Measurements from ENCODE around the gene B4GALT5.

The B4GALT5 gene

DNA sequence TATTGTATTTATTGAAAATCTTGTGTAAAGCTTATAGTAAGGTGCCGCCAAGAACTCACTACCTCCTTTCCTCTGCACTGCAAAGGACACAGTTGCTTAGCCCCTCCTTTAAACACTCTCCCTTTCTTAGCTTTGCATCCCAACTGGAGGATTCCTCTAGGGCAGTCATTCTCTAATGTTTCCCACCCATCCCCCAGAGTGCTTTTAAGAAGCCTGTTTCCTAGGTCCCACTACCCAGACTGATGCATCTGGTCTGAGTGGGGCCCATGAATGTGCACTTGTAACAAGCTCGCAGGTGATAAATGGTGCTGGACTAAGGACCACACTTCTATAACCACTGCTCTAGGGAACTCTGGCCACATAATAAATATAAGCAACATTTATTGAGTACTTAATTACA, 55.2 kb downstream of the B4GALT5 start:
- H3K4me1 Mint-ChIP-seq (ENCODE audit: low read depth), result peaks cover 32% of the 10 kb centered on the region
- H3K27ac Mint-ChIP-seq, result no peak overlapping the region
- H3K36me3 Mint-ChIP-seq (ENCODE audit: low read depth), result peaks cover 32% of the 10 kb centered on the region
- no peak overlapping the region for H3K4me3 Mint-ChIP-seq
- no peaks in the 10 kb centered on the region for H3K27me3 Mint-ChIP-seq
- intact Hi-C loops (cut with micrococcal nuclease), result no loop called here
- peaks cover 6% of the 10 kb centered on the region for H3K9me3 Mint-ChIP-seq

DNA sequence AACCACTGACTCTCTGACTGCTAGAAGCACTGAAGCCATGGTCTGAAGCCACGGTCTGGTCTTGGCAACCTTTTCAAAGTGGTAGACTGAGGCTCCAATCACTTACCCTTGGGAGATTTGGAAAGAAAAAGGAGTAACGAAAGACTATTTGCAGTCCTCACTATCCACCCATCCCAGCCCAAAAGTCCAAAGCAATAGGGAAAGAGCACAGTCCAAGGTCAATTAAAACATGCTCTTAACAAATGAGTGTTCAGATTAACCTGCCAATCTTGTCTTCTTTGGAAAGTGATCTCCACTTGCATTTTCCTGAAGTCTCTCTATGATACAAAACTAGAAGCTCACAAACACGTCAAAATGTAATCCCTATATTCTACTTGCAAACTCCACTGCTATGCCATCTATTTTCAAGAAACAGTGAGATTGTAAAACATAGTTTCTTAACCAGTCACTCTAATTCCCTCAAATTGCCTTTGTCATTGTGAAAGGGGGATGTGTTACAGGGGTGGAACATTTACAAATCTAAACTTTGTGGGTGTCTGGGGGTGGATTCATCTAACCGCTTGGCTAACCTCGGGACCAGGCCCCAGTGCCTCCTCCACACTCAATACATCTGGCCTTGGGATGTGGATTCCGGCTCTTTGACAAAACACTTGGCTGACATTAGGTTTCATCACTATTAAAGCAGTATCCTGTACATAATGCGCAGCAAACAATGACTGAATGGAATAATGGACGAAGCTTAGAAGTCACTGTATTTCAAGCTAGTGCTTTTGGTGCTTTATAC, 56.4 kb downstream of the B4GALT5 start:
- H3K27ac Mint-ChIP-seq, result no peak overlapping the region
- H3K4me3 Mint-ChIP-seq, result no peak overlapping the region

GRCh38 chr20:49656304-49656703, 57.4 kb downstream of the B4GALT5 start:
- Mint-ChIP-seq H3K27me3 (no peaks in the 10 kb centered on the region), H3K4me1 (ENCODE audit: low read depth) (peaks cover 14% of the 10 kb centered on the region), H3K9me3 (peaks cover 6% of the 10 kb centered on the region), H3K27ac (peak overlapping the region; percentile 21), H3K4me3 (no peak overlapping the region), H3K36me3 (ENCODE audit: low read depth) (peaks cover 54% of the 10 kb centered on the region)
- intact Hi-C loops (cut with micrococcal nuclease), result no loop called here

More for the DNA sequence above, 56.4 kb downstream of the B4GALT5 start:
- Mint-ChIP-seq H3K4me1 (ENCODE audit: low read depth) (peaks cover 20% of the 10 kb centered on the region), H3K36me3 (ENCODE audit: low read depth) (peaks cover 44% of the 10 kb centered on the region), H3K9me3 (peaks cover 6% of the 10 kb centered on the region), H3K27me3 (no peaks in the 10 kb centered on the region)
- intact Hi-C loops (cut with micrococcal nuclease), result no loop called here

DNA sequence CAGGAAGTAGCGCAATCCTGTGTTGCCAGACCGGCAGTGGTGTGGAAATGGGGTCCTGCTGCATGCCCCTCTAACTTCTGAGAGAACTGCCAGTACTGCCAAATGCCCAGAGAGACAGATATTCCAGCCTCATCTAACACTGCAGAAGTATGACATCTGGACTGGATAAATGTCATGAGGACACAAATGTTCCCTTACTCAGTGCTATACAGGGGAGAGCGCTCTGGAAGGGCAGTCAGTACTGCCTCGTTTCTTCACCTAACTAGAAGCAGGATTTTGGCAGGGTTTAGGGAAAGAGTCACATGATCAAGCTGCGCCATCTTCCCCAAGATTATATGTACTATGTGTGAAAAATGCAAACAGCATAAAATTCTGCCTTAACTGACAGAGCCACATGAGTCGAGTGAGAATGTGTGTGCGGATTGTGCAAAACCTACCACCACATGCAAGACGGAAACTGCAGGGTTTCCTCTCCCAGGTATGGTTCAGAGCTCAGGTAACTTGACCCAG, 59.7 kb downstream of the B4GALT5 start:
- Mint-ChIP-seq H3K27me3 (no peaks in the 10 kb centered on the region), H3K36me3 (ENCODE audit: low read depth) (peaks cover 73% of the 10 kb centered on the region), H3K4me1 (ENCODE audit: low read depth) (peaks cover 14% of the 10 kb centered on the region), H3K27ac (no peak overlapping the region), H3K9me3 (peaks cover 6% of the 10 kb centered on the region), H3K4me3 (no peak overlapping the region)
- intact Hi-C loops (cut with micrococcal nuclease), result no loop called here

- Mint-ChIP-seq H3K9me3 (no peaks in the 10 kb centered on the region), H3K27me3 (no peaks in the 10 kb centered on the region), H3K4me3 (no peak overlapping the region), H3K4me1 (ENCODE audit: low read depth) (no peaks in the 10 kb centered on the region), H3K36me3 (ENCODE audit: low read depth) (peaks cover 95% of the 10 kb centered on the region), H3K27ac (no peak overlapping the region)
- intact Hi-C loops (cut with micrococcal nuclease), result no loop called here
Observed at GRCh38 chr20:49649672-49650071, 64.0 kb downstream of the B4GALT5 start.

DNA sequence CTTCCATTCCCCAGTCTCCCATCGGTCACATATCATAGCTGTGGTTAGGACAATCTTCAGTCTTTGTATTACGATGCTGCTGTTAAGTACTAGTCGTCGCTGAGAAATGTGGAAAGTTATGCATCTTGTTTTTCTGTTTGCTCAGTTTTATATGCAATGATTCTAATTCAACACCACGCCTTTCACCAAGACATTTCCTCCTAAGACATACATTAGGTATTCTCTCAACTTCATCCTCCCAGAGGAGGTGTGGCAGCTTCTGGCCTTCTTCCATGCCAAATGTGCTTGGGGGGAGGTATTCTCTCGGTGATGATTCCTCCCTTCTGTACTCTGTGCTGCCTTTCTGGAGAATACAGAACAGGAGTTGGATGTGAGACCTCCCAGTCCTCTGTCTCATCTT, 66.1 kb downstream of the B4GALT5 start:
- Mint-ChIP-seq H3K9me3 (no peaks in the 10 kb centered on the region), H3K4me1 (ENCODE audit: low read depth) (no peaks in the 10 kb centered on the region), H3K4me3 (no peak overlapping the region), H3K27me3 (no peaks in the 10 kb centered on the region), H3K36me3 (ENCODE audit: low read depth) (peaks cover 91% of the 10 kb centered on the region), H3K27ac (no peak overlapping the region)
- intact Hi-C loops (cut with micrococcal nuclease), result no loop called here

GRCh38 chr20:49646528-49646927, 67.2 kb downstream of the B4GALT5 start:
- H3K4me3 Mint-ChIP-seq, result no peak overlapping the region
- H3K27ac Mint-ChIP-seq, result no peak overlapping the region
- H3K4me1 Mint-ChIP-seq (ENCODE audit: low read depth), result no peaks in the 10 kb centered on the region
- peaks cover 91% of the 10 kb centered on the region for H3K36me3 Mint-ChIP-seq (ENCODE audit: low read depth)
- H3K27me3 Mint-ChIP-seq, result no peaks in the 10 kb centered on the region
- no peaks in the 10 kb centered on the region for H3K9me3 Mint-ChIP-seq
- intact Hi-C loops (cut with micrococcal nuclease), result no loop called here

DNA sequence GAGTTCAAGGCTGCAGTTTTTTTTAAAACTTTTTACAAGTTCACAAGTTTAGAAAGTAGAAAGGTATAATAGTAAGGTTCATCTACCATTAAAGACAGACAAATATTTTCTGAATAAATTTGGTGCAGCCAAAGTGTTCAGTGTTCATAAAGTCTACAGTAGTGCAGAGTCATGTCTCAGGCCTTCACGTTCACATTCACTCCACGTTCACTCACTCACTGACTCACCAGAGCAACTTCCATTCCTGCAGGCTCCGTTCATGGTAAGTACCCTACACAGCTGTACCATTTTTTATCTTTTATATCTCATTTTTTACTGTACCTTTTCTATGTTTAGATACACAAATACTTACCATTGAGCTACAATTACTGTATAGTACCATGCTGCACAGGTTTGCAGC, 67.6 kb downstream of the B4GALT5 start:
- Mint-ChIP-seq H3K4me3 (no peak overlapping the region), H3K27ac (no peak overlapping the region), H3K36me3 (ENCODE audit: low read depth) (peaks cover 91% of the 10 kb centered on the region), H3K9me3 (no peaks in the 10 kb centered on the region), H3K27me3 (no peaks in the 10 kb centered on the region), H3K4me1 (ENCODE audit: low read depth) (no peaks in the 10 kb centered on the region)
- intact Hi-C loops (cut with micrococcal nuclease), result no loop called here

GRCh38 chr20:49644980-49645565, 68.6 kb downstream of the B4GALT5 start:
- Mint-ChIP-seq H3K4me1 (ENCODE audit: low read depth) (no peaks in the 10 kb centered on the region), H3K27me3 (no peaks in the 10 kb centered on the region), H3K9me3 (no peaks in the 10 kb centered on the region), H3K36me3 (ENCODE audit: low read depth) (peaks cover 92% of the 10 kb centered on the region), H3K4me3 (no peak overlapping the region), H3K27ac (no peak overlapping the region)
- intact Hi-C loops (cut with micrococcal nuclease), result no loop called here

GRCh38 chr20:49642816-49643215, 70.9 kb downstream of the B4GALT5 start:
- Mint-ChIP-seq H3K4me1 (ENCODE audit: low read depth) (no peaks in the 10 kb centered on the region), H3K27me3 (no peaks in the 10 kb centered on the region), H3K4me3 (no peak overlapping the region), H3K27ac (no peak overlapping the region), H3K36me3 (ENCODE audit: low read depth) (peaks cover 89% of the 10 kb centered on the region), H3K9me3 (no peaks in the 10 kb centered on the region)
- intact Hi-C loops (cut with micrococcal nuclease), result no loop called here

GRCh38 chr20:49641683-49642656, 71.7 kb downstream of the B4GALT5 start:
- Mint-ChIP-seq H3K36me3 (ENCODE audit: low read depth) (peaks cover 89% of the 10 kb centered on the region), H3K27me3 (no peaks in the 10 kb centered on the region), H3K9me3 (no peaks in the 10 kb centered on the region), H3K27ac (no peak overlapping the region), H3K4me3 (no peak overlapping the region), H3K4me1 (ENCODE audit: low read depth) (no peaks in the 10 kb centered on the region)
- intact Hi-C loops (cut with micrococcal nuclease), result no loop called here

DNA sequence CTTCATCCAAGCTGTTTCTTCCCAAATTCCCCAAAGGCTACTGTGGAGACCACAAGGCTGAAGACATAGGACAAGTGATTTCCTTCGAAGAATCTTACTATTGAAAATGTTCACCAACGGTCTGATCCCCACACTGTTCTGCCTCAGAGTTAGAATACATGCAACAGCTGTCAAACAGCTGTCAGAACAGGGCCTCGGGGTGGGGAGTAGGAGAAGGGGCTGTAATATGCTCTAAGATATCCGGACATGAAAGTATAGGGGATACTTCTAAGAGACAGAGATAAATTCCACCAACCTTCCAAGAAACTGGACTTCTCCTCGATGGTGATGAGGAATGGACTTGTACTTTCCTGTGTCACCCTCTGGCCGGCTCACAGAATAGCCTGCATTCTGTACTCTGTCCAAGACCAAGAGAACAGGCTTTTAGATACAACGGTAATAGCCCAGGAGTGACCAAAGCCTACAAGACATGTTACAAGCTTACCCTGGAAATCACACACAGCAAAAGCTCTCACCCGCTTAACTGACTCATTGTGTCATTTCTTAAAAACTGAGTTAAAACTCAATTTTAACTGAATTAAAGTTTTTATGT, 76.5 kb downstream of the B4GALT5 start:
- no peaks in the 10 kb centered on the region for H3K9me3 Mint-ChIP-seq
- H3K27me3 Mint-ChIP-seq, result no peaks in the 10 kb centered on the region
- peaks cover 1% of the 10 kb centered on the region for H3K4me1 Mint-ChIP-seq (ENCODE audit: low read depth)
- H3K27ac Mint-ChIP-seq, result no peak overlapping the region
- no peak overlapping the region for H3K4me3 Mint-ChIP-seq
- intact Hi-C loops (cut with micrococcal nuclease), result no loop called here
- peaks cover 91% of the 10 kb centered on the region for H3K36me3 Mint-ChIP-seq (ENCODE audit: low read depth)

- Mint-ChIP-seq H3K4me1 (ENCODE audit: low read depth) (peaks cover 8% of the 10 kb centered on the region), H3K36me3 (ENCODE audit: low read depth) (peaks cover 91% of the 10 kb centered on the region), H3K4me3 (no peak overlapping the region), H3K9me3 (no peaks in the 10 kb centered on the region), H3K27ac (peak overlapping the region; percentile 13), H3K27me3 (no peaks in the 10 kb centered on the region)
- intact Hi-C loops (cut with micrococcal nuclease), result no loop called here
Observed at GRCh38 chr20:49636447-49636846, 77.2 kb downstream of the B4GALT5 start.

Measured in dendritic cell treated with granulocyte-macrophage colony-stimulating factor and Interleukin-4, amounts not matched to agents 40 ng/mL and 50 ng/mL, for 4 days (primary cell).